Activated naive CD4-positive, alpha-beta T cell treated with anti-CD3 and anti-CD28 coated beads, Interleukin-2, amount 50 U/mL, for 72 hours (primary cell): ENCODE data around the gene TLE6. TPM values are rescaled to one million over a fixed set of nuclear protein-coding genes. Genes with fewer than 3 reads are reported as not detected.

Experiments
- ATAC-seq, 2 donors: fragments of 150-1000 bp; cut with Tn5 transposase; 2 replicates each; pipeline ENCODE4 v1.10.0; 2021; ENCODE audit warnings: mild to moderate bottlenecking in 2 of 2, moderate library complexity in 2 of 2
- DNase-seq, 2 donors: peaks; one replicate each; pipeline ENCODE4 v3.0.0; 2021 to 2022; ENCODE audit warnings: low spot score in 2 of 2
- H3K27ac Mint-ChIP-seq, 2 donors: one replicate each; pipeline ENCODE4 v1.8.0; 2022; ENCODE audit warnings: mild to moderate bottlenecking in 2 of 2, mixed read lengths in 2 of 2
- H3K36me3 Mint-ChIP-seq, 2 donors: one replicate each; pipeline ENCODE4 v1.8.0; 2022; ENCODE audit warnings: mixed read lengths in 2 of 2
- H3K9me3 Mint-ChIP-seq, 2 donors: one replicate each; pipeline ENCODE4 v1.8.0; 2022; ENCODE audit warnings: mixed read lengths in 2 of 2
- total RNA-seq, 2 donors: library from RNA; stranded (reverse); gene quantifications; one replicate each; pipeline ENCODE4 v1.2.3, GENCODE V29; 2022

The TLE6 gene
- total RNA-seq, 2 donors from 2014 or later: 3.3 to 8.2 TPM

- Mint-ChIP-seq H3K36me3 (no peaks in the 10 kb centered on the region), H3K9me3 (no peaks in the 10 kb centered on the region), H3K27ac (no peak overlapping the region)
- ATAC-seq (no peak), DNase-seq (no peak)
Measured at GRCh38 chr19:3012621-3013262, 35.4 kb downstream of the TLE6 start.

GRCh38 chr19:3013263-3013725 lies 35.9 kb downstream of the TLE6 start:
- no peak for ATAC-seq
- Mint-ChIP-seq H3K27ac (no peak overlapping the region), H3K9me3 (no peaks in the 10 kb centered on the region), H3K36me3 (no peaks in the 10 kb centered on the region)
- no peak for DNase-seq

- Mint-ChIP-seq H3K9me3 (no peaks in the 10 kb centered on the region), H3K27ac (no peak overlapping the region), H3K36me3 (no peaks in the 10 kb centered on the region)
- ATAC-seq: no peak
- DNase-seq: no peak
Measured at GRCh38 chr19:3014135-3014534, 36.8 kb downstream of the TLE6 start.

- ATAC-seq: no peak
- no peak for DNase-seq
- Mint-ChIP-seq H3K27ac (no peak overlapping the region), H3K9me3 (no peaks in the 10 kb centered on the region), H3K36me3 (no peaks in the 10 kb centered on the region)
Measured at GRCh38 chr19:3015126-3016057, 38.0 kb downstream of the TLE6 start.

- no peak overlapping the region for H3K27ac Mint-ChIP-seq
- no peak for ATAC-seq
Measured at GRCh38 chr19:3017923-3018322, 40.6 kb downstream of the TLE6 start.

GRCh38 chr19:3019211-3019854 lies 42.0 kb downstream of the TLE6 start:
- DNase-seq: no peak
- H3K9me3 Mint-ChIP-seq: no peaks in the 10 kb centered on the region
- H3K36me3 Mint-ChIP-seq: no peaks in the 10 kb centered on the region
- no peak overlapping the region for H3K27ac Mint-ChIP-seq
- no peak for ATAC-seq

More at GRCh38 chr19:3017923-3018322, 40.6 kb downstream of the TLE6 start:
- no peaks in the 10 kb centered on the region for H3K9me3 Mint-ChIP-seq
- no peaks in the 10 kb centered on the region for H3K36me3 Mint-ChIP-seq
- no peak for DNase-seq

- no peaks in the 10 kb centered on the region for H3K36me3 Mint-ChIP-seq
- DNase-seq (no peak), ATAC-seq (no peak)
- no peak overlapping the region for H3K27ac Mint-ChIP-seq
- no peaks in the 10 kb centered on the region for H3K9me3 Mint-ChIP-seq
Measured at GRCh38 chr19:3020321-3020960, 43.1 kb downstream of the TLE6 start.

- peak in 1 of 2 donors; percentile 27 for DNase-seq
Measured at GRCh38 chr19:3024509-3024869, 47.1 kb downstream of the TLE6 start.

GRCh38 chr19:3024870-3025548 lies 47.6 kb downstream of the TLE6 start:
- DNase-seq (no peak), ATAC-seq (peak; percentile 26 to 47)
- H3K27ac Mint-ChIP-seq: no peak overlapping the region

More at GRCh38 chr19:3024509-3024869, 47.1 kb downstream of the TLE6 start:
- peak; percentile 82 to 85 for ATAC-seq
- no peaks in the 10 kb centered on the region for H3K9me3 Mint-ChIP-seq
- no peaks in the 10 kb centered on the region for H3K36me3 Mint-ChIP-seq
- no peak overlapping the region for H3K27ac Mint-ChIP-seq

GRCh38 chr19:3025549-3025886 lies 48.2 kb downstream of the TLE6 start:
- Mint-ChIP-seq H3K27ac (no peak overlapping the region), H3K9me3 (no peaks in the 10 kb centered on the region), H3K36me3 (no peaks in the 10 kb centered on the region)
- ATAC-seq (no peak), DNase-seq (no peak)

More at GRCh38 chr19:3024870-3025548, 47.6 kb downstream of the TLE6 start:
- Mint-ChIP-seq H3K36me3 (no peaks in the 10 kb centered on the region), H3K9me3 (no peaks in the 10 kb centered on the region)

- no peak overlapping the region for H3K27ac Mint-ChIP-seq
- no peak for ATAC-seq
- no peaks in the 10 kb centered on the region for H3K9me3 Mint-ChIP-seq
- no peak for DNase-seq
- no peaks in the 10 kb centered on the region for H3K36me3 Mint-ChIP-seq
Measured at GRCh38 chr19:3026768-3027167, 49.4 kb downstream of the TLE6 start.

GRCh38 chr19:3027292-3027691 lies 49.9 kb downstream of the TLE6 start:
- Mint-ChIP-seq H3K36me3 (no peaks in the 10 kb centered on the region), H3K9me3 (no peaks in the 10 kb centered on the region), H3K27ac (no peak overlapping the region)
- DNase-seq: no peak
- no peak for ATAC-seq

- Mint-ChIP-seq H3K36me3 (no peaks in the 10 kb centered on the region), H3K27ac (no peak overlapping the region), H3K9me3 (no peaks in the 10 kb centered on the region)
- no peak for DNase-seq
- no peak for ATAC-seq
Measured at GRCh38 chr19:3027981-3028304, 50.6 kb downstream of the TLE6 start.

GRCh38 chr19:3028305-3029064 lies 51.1 kb downstream of the TLE6 start:
- Mint-ChIP-seq H3K9me3 (no peaks in the 10 kb centered on the region), H3K36me3 (no peaks in the 10 kb centered on the region), H3K27ac (no peak overlapping the region)
- ATAC-seq: peak in 1 of 2 donors; percentile 10
- no peak for DNase-seq

- DNase-seq (no peak), ATAC-seq (peak; percentile 37 to 53)
- Mint-ChIP-seq H3K36me3 (no peaks in the 10 kb centered on the region), H3K27ac (no peak within 1 kb of the TSS), H3K9me3 (no peaks in the 10 kb centered on the region)
Measured at GRCh38 chr19:3029065-3029923, 51.9 kb downstream of the TLE6 start, which contains the start of gene TLE2. TSS of gene TLE2 (minus strand) at chr19:3029280. CDS start at chr19:3028904, 376 bp downstream.
